Anterior cingulate cortex (tissue), 58 donors: ENCODE measurements around the gene COASY.

Experiments used
- DNase-seq, 58 donors: peaks; one replicate each; lab custom pipeline; 2025; lab: John Stamatoyannopoulos, UW

COASY gene

GRCh38 chr17:42568341-42569111, 6.6 kb downstream of the COASY start:
- no peak for DNase-seq

- DNase-seq: no peak
These were observed 9.7 kb downstream of the COASY start for GRCh38 chr17:42571435-42572225.

- no peak for DNase-seq
These were observed 11.1 kb downstream of the COASY start for GRCh38 chr17:42573095-42573494.

- no peak for DNase-seq
These were observed 12.5 kb downstream of the COASY start for GRCh38 chr17:42574463-42574862.

GRCh38 chr17:42577140-42577531, 15.2 kb downstream of the COASY start:
- no peak for DNase-seq

- DNase-seq: peak; percentile 66 to 96 (median 91)
These were observed 15.8 kb downstream of the COASY start, which contains the start of gene PSMC3IP for GRCh38 chr17:42577532-42578281. PSMC3IP (minus strand) TSS chr17:42577729; CDS start chr17:42577686, 43 bp downstream.

- peak in 49 of 58 donors; percentile 9 to 77 (median 34) for DNase-seq
These were observed 16.4 kb downstream of the COASY start for GRCh38 chr17:42578282-42578869.

- no peak for DNase-seq
These were observed 18.0 kb downstream of the COASY start for GRCh38 chr17:42579794-42580551.

- no peak for DNase-seq
These were observed 19.9 kb downstream of the COASY start for GRCh38 chr17:42581744-42582270.

- no peak for DNase-seq
These were observed 22.9 kb downstream of the COASY start for GRCh38 chr17:42584880-42585279.

- no peak for DNase-seq
These were observed 23.4 kb downstream of the COASY start for GRCh38 chr17:42585353-42585752.

- DNase-seq: no peak
These were observed 24.7 kb downstream of the COASY start for GRCh38 chr17:42586514-42587230.

GRCh38 chr17:42590886-42591285, 28.9 kb downstream of the COASY start:
- no peak for DNase-seq

- DNase-seq: no peak
These were observed 29.5 kb downstream of the COASY start for GRCh38 chr17:42591411-42591810.

GRCh38 chr17:42596386-42596785, 34.4 kb downstream of the COASY start:
- DNase-seq: no peak

- peak in 20 of 58 donors; percentile 2 to 33 (median 8) for DNase-seq
These were observed 37.0 kb downstream of the COASY start for GRCh38 chr17:42598905-42599304.

- DNase-seq: no peak
These were observed 41.4 kb downstream of the COASY start for GRCh38 chr17:42603318-42603717.

GRCh38 chr17:42607769-42608168, 45.8 kb downstream of the COASY start:
- no peak for DNase-seq
